ENCODE measurements around the gene CCM2L.

Gene CCM2L

GRCh38 chr20:32062776-32063170 lies 52.5 kb downstream of the CCM2L start:
- FAIRE-seq: no peak

- FAIRE-seq: no peak
Measured at GRCh38 chr20:32063695-32064094, 53.5 kb downstream of the CCM2L start.

- no peak for FAIRE-seq
Measured at GRCh38 chr20:32064667-32065066, 54.4 kb downstream of the CCM2L start.

GRCh38 chr20:32067234-32067821 lies 57.1 kb downstream of the CCM2L start:
- no peak for FAIRE-seq

- no peak for FAIRE-seq
Measured at GRCh38 chr20:32068174-32068573, 57.9 kb downstream of the CCM2L start.

GRCh38 chr20:32069711-32070110 lies 59.5 kb downstream of the CCM2L start:
- no peak for FAIRE-seq

GRCh38 chr20:32070282-32070681 lies 60.0 kb downstream of the CCM2L start:
- no peak for FAIRE-seq

GRCh38 chr20:32070690-32071213 lies 60.5 kb downstream of the CCM2L start:
- no peak for FAIRE-seq

GRCh38 chr20:32071395-32072167 lies 61.3 kb downstream of the CCM2L start:
- FAIRE-seq: no peak

GRCh38 chr20:32072168-32072750 lies 62.0 kb downstream of the CCM2L start:
- FAIRE-seq: no peak

GRCh38 chr20:32075534-32075933 lies 65.3 kb downstream of the CCM2L start:
- FAIRE-seq: no peak

GRCh38 chr20:32077190-32077589 lies 67.0 kb downstream of the CCM2L start:
- FAIRE-seq: no peak

GRCh38 chr20:32078322-32078721 lies 68.1 kb downstream of the CCM2L start:
- no peak for FAIRE-seq

- no peak for FAIRE-seq
Measured at GRCh38 chr20:32078791-32079190, 68.6 kb downstream of the CCM2L start.

GRCh38 chr20:32079655-32080109 lies 69.4 kb downstream of the CCM2L start:
- no peak for FAIRE-seq

- no peak for FAIRE-seq
Measured at GRCh38 chr20:32080783-32081182, 70.5 kb downstream of the CCM2L start.

Measured in colon (tissue), 2 donors.